DND-41 (cell line): ENCODE data around the gene DNTT.

Experiments used
- ATAC-seq: fragments of 200-7000 bp; cut with Tn5 transposase; 3 replicates; pipeline ENCODE4 v1.9.1; 2021; ENCODE audit warnings: low read depth; ENCODE audit not compliant: insufficient read depth
- DNase-seq: peaks from one replicate; pipeline ENCODE4 v3.0.0-alpha.2; 2020
- H2AFZ ChIP-seq: 2 replicates; pipeline ENCODE4 v1.6.0; 2012; ENCODE audit warnings: low read depth, low read length
- H3K27ac ChIP-seq: 2 replicates; pipeline ENCODE4 v1.5.1; 2012; ENCODE audit warnings: low read length, inconsistent platforms
- H3K27me3 ChIP-seq: fragments of 200-600 bp; sonication (generic); 2 replicates; pipeline ENCODE4 v1.6.0; 2012; ENCODE audit warnings: low read length, mild to moderate bottlenecking, inconsistent platforms; ENCODE audit not compliant: insufficient read depth, poor library complexity
- H3K36me3 ChIP-seq: 2 replicates; pipeline ENCODE4 v1.5.1; 2012; ENCODE audit warnings: low read length, inconsistent platforms; ENCODE audit not compliant: insufficient read depth
- H3K4me1 ChIP-seq: 2 replicates; pipeline ENCODE4 v1.5.1; 2012; ENCODE audit warnings: mild to moderate bottlenecking, low read length; ENCODE audit not compliant: insufficient read depth
- H3K4me2 ChIP-seq: 2 replicates; pipeline ENCODE4 v1.6.0; 2012; ENCODE audit warnings: mild to moderate bottlenecking, moderate library complexity, low read length, inconsistent platforms; ENCODE audit not compliant: insufficient read depth
- H3K4me3 ChIP-seq, 2 experiments: fragments of 200-600 bp in 1 of 2; shearing (Covaris generic) in 1 of 2; 2 replicates each; pipeline ENCODE4 v1.5.1; 2012 to 2016; ENCODE audit warnings: inconsistent platforms in 2 of 2, low read length in 2 of 2, mild to moderate bottlenecking in 2 of 2, low read depth in 1 of 2, moderate library complexity in 1 of 2
- H3K79me2 ChIP-seq: 2 replicates; pipeline ENCODE4 v1.6.0; 2012; ENCODE audit warnings: low read length, inconsistent platforms; ENCODE audit not compliant: insufficient read depth
- H3K9ac ChIP-seq: 2 replicates; pipeline ENCODE4 v1.6.0; 2012; ENCODE audit warnings: low read depth, mild to moderate bottlenecking, inconsistent platforms, low read length, moderate library complexity
- H3K9me3 ChIP-seq: 2 replicates; pipeline ENCODE4 v1.5.1; 2012; ENCODE audit warnings: low read length, moderate library complexity, mild to moderate bottlenecking, inconsistent platforms; ENCODE audit not compliant: insufficient read depth, severe bottlenecking
- H4K20me1 ChIP-seq: 2 replicates; pipeline ENCODE4 v1.6.0; 2012; ENCODE audit warnings: low read length; ENCODE audit not compliant: insufficient read depth
- EZH2 ChIP-seq: IDR thresholded peaks from 3 replicates; pipeline ENCODE4 v1.6.1; 2012; ENCODE audit warnings: borderline replicate concordance, low read depth, mild to moderate bottlenecking, moderate library complexity, low read length, inconsistent platforms; ENCODE audit not compliant: severe bottlenecking
- TF ChIP-seq, protein P1 (sequence below): IDR thresholded peaks from 2 replicates; pipeline ENCODE4 v1.5.1; 2012; ENCODE audit warnings: borderline replicate concordance, low read length, moderate library complexity, mild to moderate bottlenecking; ENCODE audit not compliant: poor library complexity, severe bottlenecking; ENCODE audit errors: extremely low read depth

The DNTT gene

DNA sequence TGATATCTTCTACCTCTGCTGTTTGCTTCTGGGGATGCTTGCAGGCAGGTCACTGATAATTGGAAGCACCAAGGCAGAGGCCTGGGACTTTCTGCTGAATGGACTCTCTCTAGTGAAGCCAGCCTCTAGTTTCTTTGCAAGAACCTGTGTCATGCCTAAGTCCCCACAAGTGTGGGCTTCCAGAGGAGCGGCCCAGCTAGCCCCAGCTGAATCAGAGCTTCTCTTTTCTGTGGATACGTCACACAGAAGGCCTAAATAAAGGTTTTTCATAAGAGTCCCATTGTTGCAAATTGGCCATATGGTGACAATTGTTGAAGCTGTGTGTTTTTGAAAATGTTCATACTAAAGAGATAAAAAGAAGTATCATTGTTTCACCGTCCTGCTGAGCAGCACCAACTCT is 61.3 kb downstream of the DNTT start:
- ATAC-seq, result no peak

DNA sequence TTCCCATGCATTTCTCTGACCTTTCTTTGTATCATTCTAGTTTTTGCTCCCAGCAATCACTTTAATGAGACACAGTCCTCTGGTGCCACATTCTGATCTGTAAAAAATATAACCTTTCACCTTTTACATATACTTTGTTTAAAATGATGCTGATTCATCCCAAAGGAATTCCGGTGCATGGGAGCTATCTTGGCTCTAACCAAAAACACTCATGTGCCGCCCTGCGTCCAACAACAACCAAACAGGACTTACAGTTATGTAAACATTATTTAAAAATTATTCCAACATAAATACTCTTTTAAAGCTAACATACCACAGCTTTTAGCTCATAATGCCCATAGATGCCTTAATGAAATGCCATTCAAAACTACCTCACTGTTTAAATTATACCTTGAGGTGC is 62.3 kb downstream of the DNTT start:
- no peak overlapping the region for H3K4me2 ChIP-seq
- no peak for ATAC-seq
- no peaks in the 10 kb centered on the region for H3K27me3 ChIP-seq
- no peak overlapping the region for H3K9ac ChIP-seq
- H4K20me1 ChIP-seq, result no peaks in the 10 kb centered on the region
- no peaks in the 10 kb centered on the region for H3K36me3 ChIP-seq
- DNase-seq, result no peak
- no peak overlapping the region for H3K4me3 ChIP-seq
- H3K27ac ChIP-seq, result no peak overlapping the region
- no peak for TF ChIP-seq EZH2
- TF ChIP-seq, protein P1, sequence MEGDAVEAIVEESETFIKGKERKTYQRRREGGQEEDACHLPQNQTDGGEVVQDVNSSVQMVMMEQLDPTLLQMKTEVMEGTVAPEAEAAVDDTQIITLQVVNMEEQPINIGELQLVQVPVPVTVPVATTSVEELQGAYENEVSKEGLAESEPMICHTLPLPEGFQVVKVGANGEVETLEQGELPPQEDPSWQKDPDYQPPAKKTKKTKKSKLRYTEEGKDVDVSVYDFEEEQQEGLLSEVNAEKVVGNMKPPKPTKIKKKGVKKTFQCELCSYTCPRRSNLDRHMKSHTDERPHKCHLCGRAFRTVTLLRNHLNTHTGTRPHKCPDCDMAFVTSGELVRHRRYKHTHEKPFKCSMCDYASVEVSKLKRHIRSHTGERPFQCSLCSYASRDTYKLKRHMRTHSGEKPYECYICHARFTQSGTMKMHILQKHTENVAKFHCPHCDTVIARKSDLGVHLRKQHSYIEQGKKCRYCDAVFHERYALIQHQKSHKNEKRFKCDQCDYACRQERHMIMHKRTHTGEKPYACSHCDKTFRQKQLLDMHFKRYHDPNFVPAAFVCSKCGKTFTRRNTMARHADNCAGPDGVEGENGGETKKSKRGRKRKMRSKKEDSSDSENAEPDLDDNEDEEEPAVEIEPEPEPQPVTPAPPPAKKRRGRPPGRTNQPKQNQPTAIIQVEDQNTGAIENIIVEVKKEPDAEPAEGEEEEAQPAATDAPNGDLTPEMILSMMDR, result no peak
- no peak overlapping the region for H2AFZ ChIP-seq
- H3K4me1 ChIP-seq, result no peaks in the 10 kb centered on the region
- H3K9me3 ChIP-seq, result no peaks in the 10 kb centered on the region
- H3K79me2 ChIP-seq, result no peaks in the 10 kb centered on the region

More for the DNA sequence above, 61.3 kb downstream of the DNTT start:
- no peaks in the 10 kb centered on the region for H3K9me3 ChIP-seq
- no peak overlapping the region for H2AFZ ChIP-seq
- no peak overlapping the region for H3K4me3 ChIP-seq
- H3K9ac ChIP-seq, result no peak overlapping the region
- no peaks in the 10 kb centered on the region for H3K36me3 ChIP-seq
- no peaks in the 10 kb centered on the region for H3K4me1 ChIP-seq
- H3K79me2 ChIP-seq, result no peaks in the 10 kb centered on the region
- no peak for DNase-seq
- H4K20me1 ChIP-seq, result no peaks in the 10 kb centered on the region
- H3K27ac ChIP-seq, result no peak overlapping the region
- no peaks in the 10 kb centered on the region for H3K27me3 ChIP-seq
- TF ChIP-seq, protein P1, result no peak
- no peak for TF ChIP-seq EZH2
- no peak overlapping the region for H3K4me2 ChIP-seq

- Histone ChIP-seq H3K27ac (no peak overlapping the region), H3K79me2 (no peaks in the 10 kb centered on the region), H3K4me2 (no peak overlapping the region), H3K9ac (no peak overlapping the region), H3K4me1 (no peaks in the 10 kb centered on the region), H2AFZ (no peak overlapping the region), H3K4me3 (no peak overlapping the region), H3K36me3 (no peaks in the 10 kb centered on the region), H3K9me3 (no peaks in the 10 kb centered on the region), H4K20me1 (no peaks in the 10 kb centered on the region), H3K27me3 (no peaks in the 10 kb centered on the region)
- TF ChIP-seq EZH2, result no peak
- TF ChIP-seq, protein P1, result no peak
- no peak for DNase-seq
- no peak for ATAC-seq
These were observed 63.2 kb downstream of the DNTT start for GRCh38 chr10:96367470-96367869.

- H3K9ac ChIP-seq, result no peak overlapping the region
- H2AFZ ChIP-seq, result no peak overlapping the region
- H3K36me3 ChIP-seq, result no peaks in the 10 kb centered on the region
- ATAC-seq (no peak), DNase-seq (no peak)
- H4K20me1 ChIP-seq, result no peaks in the 10 kb centered on the region
- H3K79me2 ChIP-seq, result no peaks in the 10 kb centered on the region
- no peak overlapping the region for H3K4me2 ChIP-seq
- no peaks in the 10 kb centered on the region for H3K27me3 ChIP-seq
- H3K4me1 ChIP-seq, result no peaks in the 10 kb centered on the region
- no peak for TF ChIP-seq EZH2
- no peak overlapping the region for H3K4me3 ChIP-seq
- no peak overlapping the region for H3K27ac ChIP-seq
- H3K9me3 ChIP-seq, result no peaks in the 10 kb centered on the region
These were observed 64.7 kb downstream of the DNTT start for GRCh38 chr10:96368971-96369370.
